AG04450 (cell line): ENCODE data around the gene UBA1. TPM values are rescaled to one million over a fixed set of nuclear protein-coding genes. Genes with fewer than 3 reads are reported as not detected.

Experiments used
- CTCF ChIA-PET: fragments of 300-600, 350-600 bp; formaldehyde crosslinking; extraction: SDS; loops from one replicate; lab custom pipeline; 2022; ENCODE audit warnings: antibody characterized with exemption, inconsistent platforms; lab: Charles Lee
- POLR2A ChIA-PET: fragments of 350-600 bp; formaldehyde crosslinking; extraction: SDS; loops from one replicate; lab custom pipeline; 2021; ENCODE audit warnings: antibody characterized with exemption, inconsistent platforms; lab: Yijun Ruan, JAX
- DNase-seq: peaks from one replicate; pipeline ENCODE4 v3.0.0-alpha.2; 2011; ENCODE audit warnings: low read depth, low spot score
- H3K27ac ChIP-seq: one replicate; pipeline ENCODE4 v1.5.1; 2012; ENCODE audit warnings: low read depth, low read length, control low read depth
- H3K27me3 ChIP-seq: one replicate; pipeline ENCODE4 v1.6.0; 2012; ENCODE audit warnings: low read length; ENCODE audit not compliant: control insufficient read depth, insufficient read depth
- H3K4me3 ChIP-seq: 2 replicates; pipeline ENCODE4 v1.5.1; 2011; ENCODE audit warnings: mild to moderate bottlenecking, low read depth, low read length, control low read depth
- H3K9me3 ChIP-seq: 2 replicates; pipeline ENCODE4 v1.5.1; 2012; ENCODE audit warnings: low read length; ENCODE audit not compliant: control insufficient read depth, insufficient read depth
- polyA plus RNA-seq: library from polyadenylated mRNA; depleted of rRNA; stranded (reverse); fragments of >200 nt; gene quantifications from 2 replicates; pipeline ENCODE4 v1.2.3, GENCODE V29; 2011
- TF ChIP-seq, protein P1 (sequence below): IDR thresholded peaks from 2 replicates; pipeline ENCODE4 v1.5.1; 2011; ENCODE audit warnings: low read depth, low read length, control low read depth, inconsistent platforms

UBA1 gene
- polyA plus RNA-seq, 1 experiment, result 196 TPM

DNA sequence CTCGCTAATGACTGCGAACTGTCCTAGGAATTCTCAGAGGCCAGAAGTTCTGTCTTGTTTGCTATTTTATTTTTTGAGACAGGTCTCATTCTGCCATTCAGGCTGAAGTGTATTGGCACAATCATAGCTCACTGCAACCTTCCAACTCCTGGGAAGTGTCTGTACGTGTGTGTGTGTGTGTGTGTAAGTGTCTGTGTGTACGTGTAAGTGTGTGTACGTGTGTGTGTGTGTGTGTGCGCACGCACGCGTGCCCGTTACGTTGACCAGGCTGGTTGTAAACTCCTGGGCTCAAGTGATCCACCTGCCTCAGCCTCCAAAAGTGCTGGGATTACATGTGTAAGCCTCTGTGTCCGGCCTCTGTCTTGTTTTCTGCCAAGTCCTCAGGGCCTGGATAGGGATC is 14.5 kb downstream of the UBA1 start:
- CTCF ChIA-PET, result no interaction called here

DNA sequence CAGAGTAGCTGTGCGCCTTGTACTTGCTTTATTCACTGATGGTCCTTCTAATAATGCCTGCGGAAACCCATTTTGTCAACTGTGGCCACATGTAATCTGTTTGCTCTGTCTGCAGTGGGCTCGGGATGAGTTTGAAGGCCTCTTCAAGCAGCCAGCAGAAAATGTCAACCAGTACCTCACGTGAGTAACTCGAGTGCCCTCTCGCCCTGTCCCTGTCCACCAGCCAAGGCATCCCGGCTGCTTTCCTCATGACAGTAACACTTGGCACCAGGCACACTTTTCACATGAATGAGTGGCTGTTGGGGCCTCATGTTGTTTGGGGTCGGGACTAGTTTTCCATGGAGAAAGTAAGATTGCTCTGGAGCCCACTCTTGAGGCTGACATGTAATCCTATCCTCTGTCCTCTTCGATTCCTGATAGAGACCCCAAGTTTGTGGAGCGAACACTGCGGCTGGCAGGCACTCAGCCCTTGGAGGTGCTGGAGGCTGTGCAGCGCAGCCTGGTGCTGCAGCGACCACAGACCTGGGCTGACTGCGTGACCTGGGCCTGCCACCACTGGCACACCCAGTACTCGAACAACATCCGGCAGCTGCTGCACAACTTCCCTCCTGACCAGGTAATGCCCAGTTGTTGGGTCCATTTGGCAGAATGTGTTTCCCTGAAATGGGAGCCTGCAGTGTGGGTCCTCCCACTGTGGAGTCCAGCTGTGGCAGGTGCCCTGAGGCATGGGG is 16.0 kb downstream of the UBA1 start:
- Histone ChIP-seq H3K27me3 (no peaks in the 10 kb centered on the region), H3K9me3 (no peaks in the 10 kb centered on the region), H3K4me3 (no peak overlapping the region), H3K27ac (no peak overlapping the region)
- no peak for DNase-seq
- TF ChIP-seq, protein P1, sequence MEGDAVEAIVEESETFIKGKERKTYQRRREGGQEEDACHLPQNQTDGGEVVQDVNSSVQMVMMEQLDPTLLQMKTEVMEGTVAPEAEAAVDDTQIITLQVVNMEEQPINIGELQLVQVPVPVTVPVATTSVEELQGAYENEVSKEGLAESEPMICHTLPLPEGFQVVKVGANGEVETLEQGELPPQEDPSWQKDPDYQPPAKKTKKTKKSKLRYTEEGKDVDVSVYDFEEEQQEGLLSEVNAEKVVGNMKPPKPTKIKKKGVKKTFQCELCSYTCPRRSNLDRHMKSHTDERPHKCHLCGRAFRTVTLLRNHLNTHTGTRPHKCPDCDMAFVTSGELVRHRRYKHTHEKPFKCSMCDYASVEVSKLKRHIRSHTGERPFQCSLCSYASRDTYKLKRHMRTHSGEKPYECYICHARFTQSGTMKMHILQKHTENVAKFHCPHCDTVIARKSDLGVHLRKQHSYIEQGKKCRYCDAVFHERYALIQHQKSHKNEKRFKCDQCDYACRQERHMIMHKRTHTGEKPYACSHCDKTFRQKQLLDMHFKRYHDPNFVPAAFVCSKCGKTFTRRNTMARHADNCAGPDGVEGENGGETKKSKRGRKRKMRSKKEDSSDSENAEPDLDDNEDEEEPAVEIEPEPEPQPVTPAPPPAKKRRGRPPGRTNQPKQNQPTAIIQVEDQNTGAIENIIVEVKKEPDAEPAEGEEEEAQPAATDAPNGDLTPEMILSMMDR, result no peak
- ChIA-PET POLR2A (interaction anchor here (1.1 kb wide), 1 partner anchor 10 kb away, joined by 4 read pairs; no protein-coding TSS in a partner anchor), CTCF (no interaction called here)

More for the DNA sequence above, 14.5 kb downstream of the UBA1 start:
- TF ChIP-seq, protein P1, result no peak
- DNase-seq, result no peak
- H3K9me3 ChIP-seq, result no peaks in the 10 kb centered on the region
- no peaks in the 10 kb centered on the region for H3K27me3 ChIP-seq
- H3K27ac ChIP-seq, result no peak overlapping the region
- no peak overlapping the region for H3K4me3 ChIP-seq
- POLR2A ChIA-PET, result no interaction called here

DNA sequence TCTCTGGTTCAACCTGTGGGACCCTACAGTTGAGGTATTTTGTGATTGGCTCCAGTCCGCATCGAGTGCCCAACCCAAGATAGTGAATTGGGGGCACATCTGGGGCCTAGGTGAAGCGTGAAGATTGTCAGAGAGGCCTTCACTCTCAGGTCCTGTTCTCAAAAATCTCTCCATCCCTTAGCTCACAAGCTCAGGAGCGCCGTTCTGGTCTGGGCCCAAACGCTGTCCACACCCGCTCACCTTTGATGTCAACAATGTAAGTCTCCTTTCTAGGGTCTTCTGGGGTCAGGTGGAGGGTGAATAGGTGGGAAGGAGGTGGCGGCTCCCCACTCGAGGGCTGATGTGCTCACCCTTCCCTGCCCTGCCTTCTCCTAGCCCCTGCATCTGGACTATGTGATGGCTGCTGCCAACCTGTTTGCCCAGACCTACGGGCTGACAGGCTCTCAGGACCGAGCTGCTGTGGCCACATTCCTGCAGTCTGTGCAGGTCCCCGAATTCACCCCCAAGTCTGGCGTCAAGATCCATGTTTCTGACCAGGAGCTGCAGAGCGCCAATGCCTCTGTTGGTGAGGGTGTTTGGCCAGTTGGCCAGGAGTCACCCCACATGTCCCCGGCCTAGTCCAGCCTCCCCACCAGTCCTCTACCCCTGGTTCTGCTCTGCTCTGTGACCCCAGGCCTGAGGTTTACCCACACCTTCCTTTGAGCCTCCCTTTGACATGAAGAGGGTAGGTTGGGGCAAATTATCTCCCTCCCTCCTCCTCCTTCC is 17.2 kb downstream of the UBA1 start:
- H3K27me3 ChIP-seq, result no peaks in the 10 kb centered on the region
- no peak for DNase-seq
- POLR2A ChIA-PET, result no interaction called here
- H3K27ac ChIP-seq, result no peak overlapping the region
- H3K4me3 ChIP-seq, result no peak overlapping the region
- no peaks in the 10 kb centered on the region for H3K9me3 ChIP-seq
- TF ChIP-seq, protein P1, result no peak
- CTCF ChIA-PET, result no interaction called here

DNA sequence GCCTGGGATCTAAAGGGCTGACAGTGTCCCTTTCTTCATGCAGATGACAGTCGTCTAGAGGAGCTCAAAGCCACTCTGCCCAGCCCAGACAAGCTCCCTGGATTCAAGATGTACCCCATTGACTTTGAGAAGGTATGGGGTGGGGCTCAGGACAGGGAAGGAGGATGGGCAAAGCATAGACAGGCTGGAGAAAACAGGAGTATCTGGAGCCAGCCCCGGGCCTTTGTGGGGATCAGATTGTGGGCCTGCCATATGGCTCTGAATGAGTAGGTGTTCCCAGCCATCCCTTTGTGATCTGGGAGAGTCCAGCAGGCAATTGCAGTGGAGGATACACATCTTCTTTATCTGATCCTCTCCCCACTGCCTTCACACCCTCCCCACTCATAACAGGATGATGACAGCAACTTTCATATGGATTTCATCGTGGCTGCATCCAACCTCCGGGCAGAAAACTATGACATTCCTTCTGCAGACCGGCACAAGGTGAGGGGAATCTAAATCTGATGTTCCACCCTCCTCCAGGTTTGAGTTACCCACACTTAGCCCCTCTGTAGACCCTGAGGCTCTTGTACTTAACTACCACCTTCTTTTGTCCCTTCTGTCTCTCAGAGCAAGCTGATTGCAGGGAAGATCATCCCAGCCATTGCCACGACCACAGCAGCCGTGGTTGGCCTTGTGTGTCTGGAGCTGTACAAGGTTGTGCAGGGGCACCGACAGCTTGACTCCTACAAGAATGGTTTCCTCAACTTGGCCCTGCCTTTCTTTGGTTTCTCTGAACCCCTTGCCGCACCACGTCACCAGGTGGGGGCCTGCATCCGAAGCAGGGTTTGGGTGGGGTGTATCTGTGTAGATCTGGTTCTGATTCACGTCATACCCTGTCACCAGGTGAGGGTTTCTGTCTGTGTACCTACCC is 19.0 kb downstream of the UBA1 start:
- Histone ChIP-seq H3K27me3 (no peaks in the 10 kb centered on the region), H3K9me3 (no peaks in the 10 kb centered on the region), H3K27ac (no peak overlapping the region), H3K4me3 (no peak overlapping the region)
- ChIA-PET CTCF (no interaction called here), POLR2A (no interaction called here)
- TF ChIP-seq, protein P1, result no peak
- DNase-seq, result no peak
